HEK293T (cell line): ENCODE data around the gene PCGF3.
"Not testable (repeated sequence)": the region's sequence is repeated elsewhere in the genome, so short reads cannot be mapped to it uniquely, and the experiment has no call there.

ENCODE experiments used
- FOXA1 ChIP-seq: fragments of 450-650 bp; IDR thresholded peaks from 2 replicates; pipeline ENCODE4 v1.6.1; 2016; ENCODE audit warnings: mild to moderate bottlenecking
- FOXK2 ChIP-seq: fragments of 450-650 bp; IDR thresholded peaks from 2 replicates; pipeline ENCODE4 v1.6.1; 2016; ENCODE audit warnings: mild to moderate bottlenecking
- FOXM1 ChIP-seq: fragments of 450-650 bp; IDR thresholded peaks from 2 replicates; pipeline ENCODE4 v1.6.1; 2017; ENCODE audit warnings: mild to moderate bottlenecking, borderline replicate concordance
- PKNOX1 ChIP-seq: fragments of 450-650 bp; IDR thresholded peaks from 2 replicates; pipeline ENCODE4 v1.6.1; 2016
- TARDBP ChIP-seq: fragments of 450-650 bp; IDR thresholded peaks from 2 replicates; pipeline ENCODE4 v1.6.1; 2016

- not testable (repeated sequence) for TF ChIP-seq PKNOX1, FOXA1, FOXK2, TARDBP, FOXM1
Measured at GRCh38 chr4:736561-736960, 30.9 kb downstream of the PCGF3 start.
